GM15510 (cell line): ENCODE results near the gene MAP3K15.

Experiments
- POLR2A ChIP-seq: IDR thresholded peaks from 3 replicates; pipeline ENCODE4 v1.6.1; 2011; ENCODE audit warnings: borderline replicate concordance; ENCODE audit not compliant: insufficient read length; ENCODE audit errors: extremely low read depth

The MAP3K15 gene

DNA sequence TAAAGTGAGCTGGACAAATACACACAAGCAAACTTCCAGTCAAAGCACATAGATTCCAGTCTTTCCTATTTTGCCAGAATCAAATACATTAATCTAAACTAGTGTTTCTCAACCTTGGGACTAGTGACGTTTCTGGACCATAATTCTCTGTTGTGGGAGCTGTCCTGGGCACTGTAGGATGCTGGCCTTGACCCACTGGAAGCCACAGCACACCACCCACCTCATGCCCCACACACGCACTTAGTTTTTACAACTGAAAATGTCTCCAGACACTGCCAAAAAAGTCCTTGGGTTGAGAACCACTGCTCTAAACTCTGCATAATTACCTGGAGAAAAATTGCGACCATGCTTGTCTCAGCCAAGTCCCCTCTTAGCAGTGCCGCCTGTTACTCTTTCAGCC lies 57.6 kb downstream of the MAP3K15 start:
- no peak for TF ChIP-seq POLR2A

DNA sequence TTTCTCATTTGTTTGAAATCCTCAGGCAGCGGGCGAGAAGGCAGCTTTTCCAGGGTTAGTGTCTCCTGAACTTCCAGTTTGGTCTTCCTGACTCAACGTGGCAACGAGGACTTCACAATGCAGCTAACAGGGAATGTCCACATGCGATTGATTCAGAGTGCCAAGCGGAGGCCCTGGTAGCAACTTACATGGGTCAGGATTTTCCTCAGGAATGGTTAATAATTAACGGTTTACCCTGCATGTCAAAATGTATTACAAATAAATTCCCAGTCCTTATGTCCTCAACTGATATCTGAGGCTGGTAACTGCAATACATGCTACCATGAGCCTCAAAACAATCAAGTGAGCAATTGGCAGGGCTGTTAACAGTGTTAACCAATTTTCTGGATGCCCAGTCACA lies 67.2 kb downstream of the MAP3K15 start:
- TF ChIP-seq POLR2A = no peak

DNA sequence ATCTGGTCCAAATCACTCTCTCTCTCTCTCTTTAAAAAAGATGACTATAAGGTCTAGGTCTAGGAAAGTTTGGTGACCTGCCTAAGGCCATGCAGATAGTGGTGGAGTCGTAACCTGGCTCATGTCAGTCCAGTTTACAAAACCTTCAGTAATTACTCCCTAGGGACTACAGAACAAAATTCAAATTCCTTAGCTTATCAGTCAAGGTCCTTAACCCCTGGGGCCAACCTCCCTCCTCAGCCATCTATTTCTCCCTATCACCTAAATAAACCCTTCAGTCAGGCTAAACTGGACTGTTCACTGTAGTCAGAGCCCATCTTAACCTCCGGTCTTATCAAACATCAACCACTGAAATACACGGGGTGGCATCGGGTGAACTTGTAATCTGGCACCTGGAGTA lies 68.9 kb downstream of the MAP3K15 start:
- no peak for TF ChIP-seq POLR2A

DNA sequence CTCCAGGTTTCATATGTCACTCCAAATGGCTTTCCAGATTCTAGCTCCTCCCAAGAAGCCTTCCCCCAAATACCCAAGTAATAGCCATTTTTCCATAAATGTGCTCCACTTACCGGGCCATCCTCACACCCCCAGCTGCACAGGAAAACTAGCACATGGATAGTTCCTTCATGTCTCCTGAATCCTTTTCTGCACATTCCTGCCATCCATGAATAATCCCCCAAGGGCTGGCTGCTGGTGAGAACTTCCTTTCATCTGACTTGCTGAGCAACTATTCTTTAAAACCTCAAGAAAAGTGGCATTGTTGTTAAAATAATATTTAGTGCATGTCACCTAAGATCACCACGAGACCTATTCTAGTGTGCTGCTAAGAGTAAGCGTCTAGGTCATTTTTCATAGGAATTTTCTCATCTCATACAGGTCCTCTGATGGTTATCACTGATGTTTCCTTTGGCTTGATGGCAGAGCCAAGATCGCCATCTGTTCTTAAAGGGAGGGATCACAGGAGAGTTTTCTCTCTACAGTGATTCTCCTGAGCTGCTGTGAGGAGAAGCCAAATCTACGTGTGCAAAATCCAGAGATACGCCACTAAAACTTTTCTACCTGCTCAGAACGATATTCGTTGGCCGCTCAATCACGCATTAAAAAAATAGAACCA lies 71.3 kb downstream of the MAP3K15 start:
- TF ChIP-seq POLR2A = no peak

DNA sequence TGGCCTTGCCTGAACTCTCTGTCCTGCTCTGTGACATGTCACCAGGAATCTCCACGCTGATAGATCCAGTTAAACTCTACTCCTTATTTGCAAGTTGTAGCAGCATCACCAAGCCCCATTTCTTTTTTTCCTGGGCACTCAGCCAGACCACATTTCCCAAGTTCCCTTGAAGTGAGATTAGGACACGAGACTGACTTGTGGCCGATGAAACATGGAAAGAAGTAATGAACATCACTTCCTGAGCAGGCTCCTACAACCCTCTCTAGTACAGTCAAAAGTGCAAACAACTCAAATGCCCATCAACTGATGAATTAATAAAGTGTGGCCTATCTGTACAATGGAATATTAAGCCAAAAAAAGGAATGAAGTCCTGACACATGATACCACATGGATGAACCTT lies 74.6 kb downstream of the MAP3K15 start:
- TF ChIP-seq POLR2A = no peak

DNA sequence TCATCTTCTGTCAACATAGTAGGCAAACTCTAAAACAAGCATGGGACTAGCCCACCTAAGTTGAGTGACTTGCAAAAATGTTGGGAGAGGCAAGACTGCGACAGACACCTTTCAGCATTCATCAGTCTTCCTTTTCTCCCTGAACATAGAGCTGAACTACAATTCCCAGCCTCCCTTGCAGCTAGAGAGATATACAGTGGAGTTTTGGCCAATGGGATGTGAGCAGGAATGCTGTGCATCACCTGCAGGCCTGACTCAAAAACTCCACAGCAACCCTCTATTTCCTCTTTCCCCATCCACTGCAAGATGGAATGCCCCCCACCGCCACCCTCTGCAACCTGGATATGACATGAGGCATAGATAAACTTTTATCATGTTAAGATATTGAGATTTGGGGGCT lies 105.0 kb downstream of the MAP3K15 start:
- no peak for TF ChIP-seq POLR2A

DNA sequence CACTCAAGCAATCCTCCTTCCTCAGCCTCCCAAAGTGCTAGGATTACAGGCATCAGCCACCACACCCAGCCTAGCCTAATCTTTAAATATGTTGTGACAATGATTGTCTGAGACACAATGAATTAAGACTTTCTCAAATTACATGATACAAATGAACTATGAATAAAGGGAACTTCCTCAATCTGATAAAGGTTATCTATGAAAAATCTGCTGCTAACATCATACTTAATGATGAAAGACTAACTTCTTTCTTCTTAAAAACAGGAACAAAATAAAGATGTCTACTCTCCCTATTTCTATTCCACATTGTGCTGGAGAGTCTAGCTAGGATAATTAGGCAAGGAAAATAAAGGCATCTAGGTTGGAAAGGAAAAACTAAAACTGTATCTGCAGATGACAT lies 111.6 kb downstream of the MAP3K15 start:
- no peak for TF ChIP-seq POLR2A

DNA sequence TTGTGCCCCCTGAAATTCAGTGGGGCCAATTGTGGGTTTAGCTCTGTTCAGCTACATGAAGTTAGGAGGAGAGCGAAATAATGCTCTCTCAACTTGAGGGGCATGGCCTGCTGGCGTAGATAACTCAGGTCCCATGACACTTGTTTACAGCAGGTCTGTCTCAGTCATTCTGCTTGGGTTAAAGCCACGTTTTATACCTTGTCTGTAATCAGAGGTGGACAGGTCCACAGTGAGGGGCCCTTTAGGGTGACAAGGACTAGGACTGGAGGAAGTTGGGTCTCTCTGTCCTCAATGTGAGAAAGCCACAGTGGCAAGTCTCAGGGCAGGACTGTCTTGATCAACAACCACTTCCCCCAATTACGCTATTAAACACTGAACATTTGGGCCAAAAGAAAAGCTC lies 122.6 kb downstream of the MAP3K15 start:
- TF ChIP-seq POLR2A = no peak

DNA sequence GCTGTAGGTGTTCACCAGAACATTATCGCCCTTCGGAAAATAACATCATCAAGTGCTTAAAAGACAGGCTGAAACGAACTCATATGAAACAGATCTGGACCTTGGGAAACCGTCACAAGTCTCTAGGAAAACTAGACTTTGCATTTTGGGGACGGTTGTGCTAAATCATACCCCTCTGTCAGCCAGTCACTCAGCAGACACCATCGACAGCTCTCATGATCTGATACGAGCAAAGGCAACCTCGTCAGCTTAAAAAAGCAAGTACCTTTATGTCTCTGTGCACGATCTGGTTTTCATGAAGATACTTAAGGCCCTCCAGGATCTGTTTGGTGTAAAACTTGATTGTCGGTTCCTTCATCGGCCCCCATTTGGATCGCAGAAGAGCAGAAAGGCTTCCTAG lies 123.2 kb downstream of the MAP3K15 start:
- TF ChIP-seq POLR2A = no peak

DNA sequence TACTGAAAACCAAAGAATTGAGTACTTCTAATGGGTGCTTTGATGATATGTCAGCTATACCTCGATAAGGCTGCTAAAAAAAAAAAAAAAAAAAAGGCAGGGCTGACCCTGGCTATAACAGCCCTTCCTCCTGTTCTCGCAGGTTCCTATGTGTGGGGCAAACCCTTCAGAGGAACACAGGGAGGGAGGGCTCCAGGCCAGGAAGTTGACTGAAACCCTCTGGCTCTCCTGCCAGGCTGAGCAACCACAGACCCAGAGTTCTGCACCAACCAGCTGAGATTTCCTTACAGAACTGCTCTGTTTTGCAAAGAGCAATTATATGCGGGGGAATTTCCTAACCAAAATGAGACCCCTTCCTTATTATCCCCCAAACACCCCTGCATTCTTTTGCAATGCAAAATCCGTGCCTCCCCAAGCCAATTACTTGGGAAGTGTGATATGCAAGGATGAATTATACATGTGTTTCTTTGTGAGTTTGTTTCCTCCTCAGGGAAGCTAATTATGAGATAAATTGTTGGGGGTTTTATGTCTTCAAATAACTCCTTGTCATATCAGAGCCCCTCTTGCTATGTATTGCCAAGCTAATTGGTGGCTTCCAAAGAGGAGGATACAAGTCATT lies 126.0 kb downstream of the MAP3K15 start:
- TF ChIP-seq POLR2A = no peak

DNA sequence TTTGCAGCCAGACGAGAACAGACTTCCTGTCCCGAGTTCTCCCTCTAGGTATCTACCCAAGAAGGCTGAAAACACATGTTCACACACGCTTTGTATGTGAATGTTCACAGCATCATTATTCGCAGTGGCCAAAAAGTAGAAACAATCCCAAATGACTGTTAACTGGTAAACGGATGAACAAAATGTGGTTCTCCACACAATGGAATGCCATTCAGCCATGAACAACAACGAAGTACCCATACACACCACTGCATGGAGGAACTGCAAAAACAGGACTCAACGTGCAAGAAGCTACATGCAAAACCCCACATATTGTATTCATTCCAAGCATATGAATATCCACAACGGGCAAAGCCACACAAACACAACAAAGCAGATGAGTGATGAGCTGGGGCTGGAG lies 126.6 kb downstream of the MAP3K15 start:
- TF ChIP-seq POLR2A = no peak

DNA sequence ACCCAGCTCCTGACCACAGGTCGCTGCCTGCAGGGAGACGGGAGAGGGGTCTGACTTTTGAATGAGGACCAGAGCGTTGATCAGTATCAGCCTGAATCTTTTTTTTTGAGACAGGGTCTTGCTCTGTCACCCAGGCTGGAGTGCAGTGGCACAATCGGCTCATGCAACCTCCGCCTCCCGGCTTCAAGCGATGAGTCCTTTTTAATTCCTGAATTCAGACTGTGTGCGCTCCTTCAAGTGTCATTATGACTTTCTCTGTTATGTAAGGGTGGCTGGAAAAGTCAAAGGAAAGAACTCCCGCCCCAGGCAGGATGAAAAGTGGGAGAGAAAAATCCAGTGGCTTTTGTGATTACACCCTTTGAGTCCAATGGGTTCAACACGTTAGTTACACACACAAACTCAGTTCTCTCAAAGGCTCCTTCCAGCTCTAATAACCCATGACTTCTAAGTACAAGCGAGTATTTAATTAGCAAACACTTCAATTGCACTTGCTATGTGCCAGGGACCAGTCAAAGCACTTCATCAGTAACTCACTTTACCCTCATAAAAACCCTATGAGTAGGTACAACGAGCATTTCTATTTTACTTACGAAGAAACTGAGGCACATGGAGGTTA lies 127.1 kb downstream of the MAP3K15 start:
- no peak for TF ChIP-seq POLR2A

DNA sequence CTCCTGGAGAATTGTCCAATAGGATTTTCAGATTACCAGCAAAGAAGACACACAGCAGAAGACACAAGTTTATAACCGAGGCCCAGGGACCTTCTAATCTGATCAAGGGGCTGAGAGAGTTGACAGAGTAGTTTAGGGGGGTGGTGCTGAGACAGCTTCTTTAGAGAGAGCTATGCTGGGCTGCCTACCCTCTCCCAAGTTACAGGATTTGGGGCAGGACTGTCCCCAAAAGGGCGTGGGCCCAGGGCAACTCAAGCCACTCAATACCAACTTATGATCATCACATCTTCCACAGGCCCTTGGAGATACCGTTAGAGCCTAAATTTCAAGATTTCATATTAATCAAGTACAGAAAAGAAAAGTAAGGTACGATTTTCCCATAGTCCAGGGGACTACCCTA lies 128.6 kb downstream of the MAP3K15 start:
- no peak for TF ChIP-seq POLR2A

DNA sequence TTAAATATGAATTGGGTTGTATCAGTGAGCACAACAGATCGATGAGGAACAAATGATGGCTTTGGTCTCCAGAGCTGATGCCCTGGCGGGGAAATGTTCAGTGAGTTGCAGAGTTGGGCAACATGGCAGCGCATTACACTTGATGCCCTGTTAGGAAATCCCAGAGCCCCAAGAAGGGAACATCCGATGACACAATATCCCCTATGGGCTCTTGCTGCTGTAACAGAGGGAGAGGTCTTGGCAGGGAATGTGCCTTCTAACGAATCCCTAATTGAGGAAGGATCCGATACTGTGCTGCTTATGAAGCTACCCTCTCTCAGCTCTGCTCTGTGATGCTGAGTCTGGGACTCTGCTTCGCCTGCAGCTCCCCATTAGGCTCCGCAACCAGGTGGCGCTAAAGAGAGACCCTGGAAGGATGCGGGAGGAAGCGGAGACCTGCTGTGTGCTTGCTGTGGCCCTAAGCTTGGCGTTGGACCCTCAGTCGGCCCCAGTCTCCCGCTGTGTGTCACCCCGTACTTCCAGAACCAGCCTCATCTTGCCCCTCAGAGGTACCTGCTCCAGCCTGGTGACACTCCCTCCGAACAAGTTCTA lies 132.7 kb downstream of the MAP3K15 start:
- no peak for TF ChIP-seq POLR2A

DNA sequence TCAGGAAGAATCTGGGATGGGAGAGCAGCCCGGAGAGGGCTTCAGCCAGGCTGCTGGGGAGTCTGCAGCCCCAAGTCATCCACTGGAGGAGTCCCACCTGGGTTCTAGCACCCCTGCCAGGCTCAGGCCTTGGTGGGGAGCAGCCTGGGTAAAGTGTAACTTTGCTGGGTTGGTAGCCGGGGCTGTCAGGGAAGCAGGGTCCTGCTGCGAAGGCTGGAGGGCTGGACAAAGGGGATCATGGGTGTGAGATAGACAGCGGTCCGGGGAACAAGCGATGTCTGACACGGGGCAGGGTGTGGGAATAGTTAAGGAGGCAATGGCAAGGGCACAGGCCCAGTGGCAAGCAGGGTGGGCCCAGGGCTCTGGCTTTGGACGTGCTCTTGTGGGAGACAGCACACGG lies 134.0 kb downstream of the MAP3K15 start:
- no peak for TF ChIP-seq POLR2A

DNA sequence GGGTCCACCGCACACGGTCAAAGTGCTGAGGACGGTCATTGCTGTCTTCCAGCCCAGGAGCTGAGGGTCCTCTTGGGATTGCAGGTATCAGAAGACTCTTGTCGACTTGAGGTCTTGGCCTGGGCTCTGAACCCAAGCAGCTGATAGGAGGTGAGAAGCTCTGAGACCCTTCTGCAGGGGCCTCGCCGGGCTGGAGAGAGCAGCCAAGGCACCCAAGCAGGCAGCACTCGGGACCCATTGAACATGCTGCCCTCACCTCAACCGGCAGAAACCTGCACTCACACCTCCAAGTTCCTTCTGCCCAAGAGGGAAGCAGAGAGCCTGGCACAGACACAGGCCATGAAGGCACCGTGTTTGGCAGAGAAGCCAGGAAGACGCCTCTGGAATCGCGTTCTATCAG lies 137.5 kb downstream of the MAP3K15 start:
- no peak for TF ChIP-seq POLR2A
